Measurements from ENCODE around the gene VWA2. TPM values are rescaled to one million over a fixed set of nuclear protein-coding genes. Genes with fewer than 3 reads are reported as not detected.

Gene VWA2
- total and polyA plus RNA-seq, 2 of the 4 experiments (the other 2 are of a cell fraction) = not detected

GRCh38 chr10:114315566-114316420 is 76.7 kb downstream of the VWA2 start:
- H3K56ac ChIP-seq (ENCODE audit: extremely low read depth, insufficient read depth, low read length) = no peak overlapping the region
- dilution Hi-C loops (cut with HindIII; ENCODE audit: low sequenced_read_pairs, unreplicated experiment) (no loop called here), in situ Hi-C loops (cut with MboI; ENCODE audit: low sequenced_read_pairs) (no loop called here), intact Hi-C loops (cut with micrococcal nuclease) (no loop called here)
- no peak for TF ChIP-seq RAD21 (IDR thresholded peaks at IDR 0.05; ENCODE audit: low read length)
- H2AFZ ChIP-seq (replicated peaks; ENCODE audit: low read length, poor library complexity) = no peak overlapping the region
- H2BK20ac ChIP-seq (ENCODE audit: low read depth, low read length) = no peak overlapping the region
- no peak overlapping the region for H3K4me2 ChIP-seq (ENCODE audit: low read depth, low read length)
- H4K91ac ChIP-seq (ENCODE audit: insufficient read depth, low read depth, low read length) = no peak overlapping the region
- ChIA-PET POLR2A (ENCODE audit: unreplicated experiment) (no interaction called here), CTCF (no interaction called here)
- H3K18ac ChIP-seq (ENCODE audit: low read depth, low read length) = no peak overlapping the region
- H2BK15ac ChIP-seq (ENCODE audit: low read depth, low read length) = no peak overlapping the region
- no peak overlapping the region for H4K5ac ChIP-seq (ENCODE audit: low read depth, low read length)
- H2AK9ac ChIP-seq (replicated peaks; ENCODE audit: low read depth, low read length, poor library complexity) = no peak overlapping the region
- no peaks in the 10 kb centered on the region for H3K36me3 ChIP-seq (ENCODE audit: control insufficient read depth, insufficient read depth, low read length)
- H3K27me3 ChIP-seq (ENCODE audit: control insufficient read depth, insufficient read depth, low read length) = peaks cover 24% of the 10 kb centered on the region
- no peak overlapping the region for H3K4me3 ChIP-seq (ENCODE audit: insufficient read depth, low read depth, low read length)
- H3K4me1 ChIP-seq (ENCODE audit: control insufficient read depth, insufficient read depth, low read length) = no peaks in the 10 kb centered on the region
- WGBS, 2 experiments (ENCODE audit: extremely low coverage in 2 of 2, insufficient read length in 1 of 2) = 83% methylated on average over 11 of the region's 22 CpGs; no CpG with 5 or more reads in 1 of the 2 experiments
- H4K20me1 ChIP-seq (ENCODE audit: insufficient read depth, low read length) = no peaks in the 10 kb centered on the region
- H3K14ac ChIP-seq (replicated peaks; ENCODE audit: low read depth, low read length) = no peak overlapping the region
- H3K23ac ChIP-seq (ENCODE audit: low read depth, low read length) = no peak overlapping the region
- no peak overlapping the region for H2BK120ac ChIP-seq (ENCODE audit: low read depth, low read length)
- no peak overlapping the region for H3K4ac ChIP-seq (ENCODE audit: low read depth, low read length)
- H4K8ac ChIP-seq (ENCODE audit: low read depth in 2 of 2, low read length in 2 of 2) = no peak overlapping the region
- H3K9me1 ChIP-seq (ENCODE audit: insufficient read depth, low read length) = no peaks in the 10 kb centered on the region
- no peak overlapping the region for H3K27ac ChIP-seq (ENCODE audit: insufficient read depth, low read length)
- DNase-seq (no peak), ATAC-seq (ENCODE audit: low read depth) (no peak)
- H3K79me1 ChIP-seq (ENCODE audit: low read depth in 1 of 2, low read length in 2 of 2) = no peaks in the 10 kb centered on the region
- no TSS peak for BruUV-seq (replicated peaks)
- no peak overlapping the region for H3K9ac ChIP-seq (ENCODE audit: low read depth, low read length)
- no peak overlapping the region for H2AK5ac ChIP-seq (ENCODE audit: low read depth, low read length)
- H2BK5ac ChIP-seq (ENCODE audit: low read depth, low read length, poor library complexity, severe bottlenecking) = no peak overlapping the region
- no peaks in the 10 kb centered on the region; the same call in 1 of the 2 replicates for H3K9me3 ChIP-seq (ENCODE audit: control insufficient read depth, insufficient read depth, low read length)
